Naive B cell (primary cell): ENCODE data around the gene PRKAB2. TPM values are rescaled to one million over a fixed set of nuclear protein-coding genes. Genes with fewer than 3 reads are reported as not detected.
A peak's percentile ranks its signal among the peaks of the same experiment; 100 is the strongest.
"Not testable (repeated sequence)": the region's sequence is repeated elsewhere in the genome, so short reads cannot be mapped to it uniquely, and the experiment has no call there.

Experiments
- ATAC-seq, 2 donors: fragments of 150-1000 bp; cut with Tn5 transposase; 2 replicates each; pipeline ENCODE4 v1.10.0; 2021; ENCODE audit warnings: low read depth in 2 of 2, mild to moderate bottlenecking in 2 of 2, moderate library complexity in 2 of 2
- DNase-seq: peaks from one replicate; pipeline ENCODE4 v3.0.0; 2022
- H3K27ac Mint-ChIP-seq, 6 donors: one replicate each; pipeline ENCODE4 v1.8.0; 2020 to 2022; ENCODE audit warnings: mild to moderate bottlenecking in 6 of 6, mixed read lengths in 6 of 6, moderate library complexity in 5 of 6, inconsistent platforms in 2 of 6
- H3K27me3 Mint-ChIP-seq, 3 donors: one replicate each; pipeline ENCODE4 v1.8.0; 2021 to 2022; ENCODE audit warnings: mixed read lengths in 3 of 3, mild to moderate bottlenecking in 1 of 3
- H3K36me3 Mint-ChIP-seq, 2 donors: one replicate each; pipeline ENCODE4 v1.8.0; 2020 to 2022; ENCODE audit warnings: mixed read lengths in 2 of 2, inconsistent platforms in 1 of 2, mild to moderate bottlenecking in 1 of 2
- H3K4me1 Mint-ChIP-seq, 3 donors: one replicate each; pipeline ENCODE4 v1.8.0; 2020 to 2022; ENCODE audit warnings: mixed read lengths in 3 of 3, inconsistent platforms in 1 of 3, mild to moderate bottlenecking in 1 of 3, moderate library complexity in 1 of 3
- H3K4me3 Mint-ChIP-seq, 8 donors: one replicate each; pipeline ENCODE4 v1.8.0; 2020 to 2022; ENCODE audit warnings: mild to moderate bottlenecking in 8 of 8, mixed read lengths in 8 of 8, moderate library complexity in 8 of 8, inconsistent platforms in 2 of 8
- H3K9me3 Mint-ChIP-seq, 7 donors: one replicate each; pipeline ENCODE4 v1.8.0; 2020 to 2022; ENCODE audit warnings: mixed read lengths in 7 of 7, mild to moderate bottlenecking in 5 of 7, inconsistent platforms in 2 of 7, moderate library complexity in 1 of 7
- polyA plus RNA-seq, 6 donors: library from polyadenylated mRNA; unstranded; fragments of 300-500 nt; fragmentation: Illumina TruSeq; gene quantifications; one replicate each; pipeline ENCODE4 v1.2.3, GENCODE V29; 2021; ENCODE audit warnings: low read depth in 6 of 6

PRKAB2 gene
- polyA plus RNA-seq, 6 donors from 2014 or later = 4.1 to 9.3 (median 5.0) TPM; not detected in 1

- H3K4me1 Mint-ChIP-seq = peaks cover 26 to 28% (median 27%) of the 10 kb centered on the region in 3 donors
- ATAC-seq (no peak), DNase-seq (no peak)
- H3K9me3 Mint-ChIP-seq = peaks cover 0 to 1% (median 0%) of the 10 kb centered on the region in 7 donors
- H3K27me3 Mint-ChIP-seq = no peaks in the 10 kb centered on the region
- no peak overlapping the region for H3K4me3 Mint-ChIP-seq
- H3K27ac Mint-ChIP-seq = peak overlapping the region in 1 of 6 donors; percentile 83
- H3K36me3 Mint-ChIP-seq = peaks cover 5 to 7% of the 10 kb centered on the region in 2 donors
Observed at GRCh38 chr1:147207192-147207591, 34.9 kb upstream of the PRKAB2 start.

DNA sequence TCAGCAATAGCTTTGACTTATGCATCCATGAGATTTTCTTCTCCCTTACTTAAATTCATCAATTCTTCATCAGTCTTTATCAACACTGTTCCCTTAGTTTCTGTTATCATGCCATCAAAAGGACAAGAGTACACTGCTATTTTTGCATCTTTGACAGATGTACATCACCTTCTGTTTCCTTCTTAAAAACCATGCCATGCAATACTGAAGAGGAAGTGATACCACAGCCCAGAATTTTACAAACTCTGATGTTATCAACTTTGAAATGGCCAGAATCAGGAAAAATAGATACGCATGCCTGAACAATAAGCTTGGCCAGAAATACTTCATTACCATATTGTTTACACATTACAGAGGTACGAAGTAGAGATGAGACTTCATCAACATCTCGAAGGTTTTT is 31.8 kb upstream of the PRKAB2 start:
- no peak for DNase-seq
- H3K27ac Mint-ChIP-seq = peak overlapping the region in 5 of 6 donors; percentile 1 to 81 (median 2)
- H3K4me3 Mint-ChIP-seq = peak overlapping the region in 6 of 8 donors; percentile 0 to 64 (median 28)
- H3K36me3 Mint-ChIP-seq = peaks cover 0 to 4% of the 10 kb centered on the region in 2 donors
- peak; percentile 94 to 95 for ATAC-seq
- peaks cover 30 to 34% (median 30%) of the 10 kb centered on the region in 3 donors for H3K4me1 Mint-ChIP-seq
- H3K9me3 Mint-ChIP-seq = peaks cover 0 to 1% (median 0%) of the 10 kb centered on the region in 7 donors
- no peaks in the 10 kb centered on the region for H3K27me3 Mint-ChIP-seq

- no peak for DNase-seq
- Mint-ChIP-seq H3K27ac (peak overlapping the region in 4 of 6 donors; percentile 5 to 98 (median 62)), H3K36me3 (peaks cover 0 to 4% of the 10 kb centered on the region in 2 donors), H3K9me3 (peaks cover 0 to 1% (median 0%) of the 10 kb centered on the region in 7 donors), H3K4me1 (peaks cover 33 to 38% (median 34%) of the 10 kb centered on the region in 3 donors), H3K4me3 (no peak overlapping the region), H3K27me3 (no peaks in the 10 kb centered on the region)
- ATAC-seq = no peak
Observed at GRCh38 chr1:147202576-147202975, 30.3 kb upstream of the PRKAB2 start.

DNA sequence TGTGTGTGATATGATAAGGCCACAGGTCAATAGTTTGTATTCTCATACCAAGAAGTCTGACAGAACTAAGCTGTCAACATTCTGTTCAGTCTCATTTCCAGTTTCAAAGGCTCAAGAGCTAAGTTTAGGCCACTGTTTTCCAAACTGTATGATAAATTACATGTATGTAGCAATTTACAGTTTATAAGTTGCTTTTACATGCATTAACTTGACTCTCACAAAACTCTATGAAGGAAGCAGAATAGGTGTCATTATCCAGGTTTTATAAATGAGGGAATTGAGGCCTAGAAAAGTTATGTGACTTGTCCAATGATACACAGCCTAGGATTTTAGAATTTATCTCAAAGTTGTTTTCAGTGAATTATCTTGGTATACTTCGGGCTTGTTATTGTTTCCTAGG is 29.5 kb upstream of the PRKAB2 start:
- Mint-ChIP-seq H3K27me3 (no peaks in the 10 kb centered on the region), H3K4me3 (no peak overlapping the region), H3K4me1 (peaks cover 34 to 41% (median 41%) of the 10 kb centered on the region in 3 donors), H3K9me3 (peaks cover 0 to 1% (median 0%) of the 10 kb centered on the region in 7 donors), H3K36me3 (peaks cover 0 to 4% of the 10 kb centered on the region in 2 donors), H3K27ac (peak overlapping the region in 4 of 6 donors; percentile 21 to 88 (median 34))
- DNase-seq = no peak
- ATAC-seq = no peak

- peaks cover 0 to 3% (median 0%) of the 10 kb centered on the region in 7 donors for H3K9me3 Mint-ChIP-seq
- H3K4me3 Mint-ChIP-seq = no peak overlapping the region
- no peak for DNase-seq
- ATAC-seq = no peak
- H3K27me3 Mint-ChIP-seq = no peaks in the 10 kb centered on the region
- H3K36me3 Mint-ChIP-seq = peaks cover 0 to 4% of the 10 kb centered on the region in 2 donors
- H3K4me1 Mint-ChIP-seq = peaks cover 34 to 44% (median 41%) of the 10 kb centered on the region in 3 donors
- H3K27ac Mint-ChIP-seq = peak overlapping the region in 4 of 6 donors; percentile 21 to 88 (median 34)
Observed at GRCh38 chr1:147201276-147201675, 29.0 kb upstream of the PRKAB2 start.

- not testable (repeated sequence) for H3K36me3 Mint-ChIP-seq, ATAC-seq, H3K4me3 Mint-ChIP-seq, H3K27me3 Mint-ChIP-seq, DNase-seq, H3K9me3 Mint-ChIP-seq
- H3K27ac Mint-ChIP-seq = peak overlapping the region in 2 of 6 donors; percentile 31 to 47
- peaks cover 9 to 25% (median 19%) of the 10 kb centered on the region in 3 donors for H3K4me1 Mint-ChIP-seq
Observed at GRCh38 chr1:147197324-147197723, 25.1 kb upstream of the PRKAB2 start.

GRCh38 chr1:147189514-147189913 is 17.2 kb upstream of the PRKAB2 start:
- DNase-seq (no peak), ATAC-seq (no peak)
- H3K27me3 Mint-ChIP-seq = no peaks in the 10 kb centered on the region
- H3K4me3 Mint-ChIP-seq = no peak overlapping the region
- peaks cover 0 to 9% (median 8%) of the 10 kb centered on the region in 3 donors for H3K4me1 Mint-ChIP-seq
- no peak overlapping the region for H3K27ac Mint-ChIP-seq
- peaks cover 0 to 3% (median 0%) of the 10 kb centered on the region in 7 donors for H3K9me3 Mint-ChIP-seq
- peaks cover 6 to 8% of the 10 kb centered on the region in 2 donors for H3K36me3 Mint-ChIP-seq

- Mint-ChIP-seq H3K4me3 (no peak overlapping the region), H3K36me3 (peaks cover 6 to 8% of the 10 kb centered on the region in 2 donors), H3K27me3 (no peaks in the 10 kb centered on the region), H3K27ac (no peak overlapping the region), H3K9me3 (no peaks in the 10 kb centered on the region), H3K4me1 (peaks cover 0 to 7% (median 6%) of the 10 kb centered on the region in 3 donors)
- DNase-seq (no peak), ATAC-seq (no peak)
Observed at GRCh38 chr1:147185432-147185831, 13.2 kb upstream of the PRKAB2 start.

- peak; percentile 23 to 30 for ATAC-seq
- peaks cover 9 to 11% of the 10 kb centered on the region in 2 donors for H3K36me3 Mint-ChIP-seq
- peak overlapping the region in 7 of 8 donors; percentile 1 to 74 (median 58) for H3K4me3 Mint-ChIP-seq
- peaks cover 22 to 31% (median 23%) of the 10 kb centered on the region in 3 donors for H3K4me1 Mint-ChIP-seq
- no peak overlapping the region for H3K27ac Mint-ChIP-seq
- H3K9me3 Mint-ChIP-seq = no peaks in the 10 kb centered on the region
- no peaks in the 10 kb centered on the region for H3K27me3 Mint-ChIP-seq
- DNase-seq = no peak
Observed at GRCh38 chr1:147177611-147178380, 5.5 kb upstream of the PRKAB2 start.

DNA sequence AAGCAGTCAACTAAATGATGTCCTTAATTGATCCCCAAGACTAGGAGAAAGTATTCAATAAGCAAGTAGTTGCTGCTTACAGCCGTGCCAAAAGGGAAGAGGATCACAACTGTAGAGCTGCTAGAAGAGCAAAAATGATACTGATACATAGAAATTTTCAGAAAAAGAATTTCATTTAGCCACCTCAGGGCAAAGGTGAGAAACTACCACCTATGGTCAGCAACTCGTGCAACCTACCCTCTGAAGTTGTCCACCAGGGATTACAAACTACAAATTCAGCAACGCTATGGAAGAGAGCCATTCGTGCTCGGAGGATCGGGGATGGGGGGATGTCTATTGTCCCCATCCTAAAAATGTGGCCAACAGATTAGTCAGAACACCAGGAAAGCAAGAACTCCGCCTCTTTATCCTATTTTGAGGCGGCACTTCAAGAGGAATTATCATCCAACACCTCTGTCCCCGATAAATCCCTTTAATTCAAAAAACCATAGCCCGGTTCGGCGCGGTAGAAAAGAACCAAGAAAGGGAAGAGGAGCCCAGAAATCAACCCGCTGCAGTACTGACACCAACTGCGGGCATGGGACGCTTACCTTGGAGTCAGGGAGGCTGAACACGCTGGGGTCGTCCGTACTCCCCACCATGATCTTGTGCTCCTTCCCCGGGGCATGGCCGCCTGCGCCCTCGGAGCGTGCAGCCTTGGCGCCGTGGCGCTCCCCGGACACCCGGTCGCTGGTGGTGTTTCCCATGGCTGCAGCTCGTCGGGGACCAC is 687 bp downstream of the PRKAB2 start:
- H3K27ac Mint-ChIP-seq = peak overlapping the region; percentile 41 to 94 (median 84)
- peak in 1 of 2 donors; percentile 13 for ATAC-seq
- DNase-seq = no peak

DNA sequence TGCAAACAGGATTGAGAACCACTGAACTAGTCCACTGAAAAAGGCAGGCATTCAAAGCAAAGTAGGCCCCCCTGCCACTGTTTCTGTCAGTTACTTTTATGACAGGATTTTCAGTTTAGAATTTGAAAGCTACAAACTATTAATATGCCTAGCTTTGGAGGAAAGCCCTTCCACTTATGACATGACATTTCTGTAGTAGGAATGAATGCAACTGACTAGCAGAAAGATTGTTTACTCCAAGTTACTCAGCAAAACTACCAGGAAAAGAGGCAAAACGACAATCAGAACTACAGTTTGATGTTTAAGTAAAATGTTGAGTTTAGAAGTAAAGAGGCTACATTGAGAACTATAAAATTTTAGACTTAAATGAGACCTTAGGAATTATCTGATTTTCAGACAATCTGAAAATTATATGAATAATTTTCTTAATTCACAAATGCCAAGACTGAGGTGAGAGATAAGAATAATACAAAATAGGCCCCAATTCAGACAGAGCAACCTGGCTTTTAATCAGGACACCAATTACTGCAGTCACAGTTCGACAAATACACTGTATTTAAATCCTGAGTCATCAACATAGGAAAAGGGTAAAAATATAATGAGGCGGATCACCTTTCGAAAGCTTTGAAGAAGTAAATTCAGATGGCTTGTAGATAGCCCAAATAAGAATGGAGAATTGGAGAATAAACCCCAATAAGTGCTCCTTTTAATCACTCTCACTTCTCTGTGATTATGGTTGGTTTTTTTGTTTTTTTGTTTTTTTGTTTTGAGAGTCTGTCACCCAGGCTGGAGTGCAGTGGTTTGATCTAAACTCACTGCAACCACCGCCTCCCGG is 2.2 kb downstream of the PRKAB2 start:
- H3K9me3 Mint-ChIP-seq = no peaks in the 10 kb centered on the region
- H3K4me3 Mint-ChIP-seq = peak overlapping the region in 6 of 8 donors; percentile 50 to 99 (median 96)
- H3K36me3 Mint-ChIP-seq = peaks cover 0 to 16% of the 10 kb centered on the region in 2 donors
- no peak overlapping the region for H3K27ac Mint-ChIP-seq
- no peaks in the 10 kb centered on the region for H3K27me3 Mint-ChIP-seq
- peaks cover 29 to 43% (median 39%) of the 10 kb centered on the region in 3 donors for H3K4me1 Mint-ChIP-seq
- DNase-seq (no peak), ATAC-seq (no peak)

More for the DNA sequence above, 687 bp downstream of the PRKAB2 start:
- Mint-ChIP-seq H3K4me1 (peaks cover 29 to 43% (median 39%) of the 10 kb centered on the region in 3 donors), H3K4me3 (peak overlapping the region; percentile 89 to 100 (median 96)), H3K36me3 (peaks cover 0 to 19% of the 10 kb centered on the region in 2 donors), H3K27me3 (no peaks in the 10 kb centered on the region), H3K9me3 (no peaks in the 10 kb centered on the region)

- DNase-seq (no peak), ATAC-seq (no peak)
- H3K27me3 Mint-ChIP-seq = no peaks in the 10 kb centered on the region
- H3K36me3 Mint-ChIP-seq = peaks cover 0 to 16% of the 10 kb centered on the region in 2 donors
- H3K4me3 Mint-ChIP-seq = peak overlapping the region in 1 of 8 donors; percentile 96
- H3K9me3 Mint-ChIP-seq = no peaks in the 10 kb centered on the region
- H3K27ac Mint-ChIP-seq = no peak overlapping the region
- H3K4me1 Mint-ChIP-seq = peaks cover 27 to 40% (median 39%) of the 10 kb centered on the region in 3 donors
Observed at GRCh38 chr1:147169171-147169570, 3.1 kb downstream of the PRKAB2 start.
